SU-DHL-6 (cell line): ENCODE data around the gene GPR155.

Experiments used
- H2AFZ ChIP-seq: fragments of 200-600 bp; sonication (generic); 2 replicates; pipeline ENCODE4 v1.6.1; 2014; ENCODE audit warnings: low read depth, mild to moderate bottlenecking, moderate library complexity, mixed read lengths, antibody characterized with exemption, low read length; ENCODE audit not compliant: severe bottlenecking
- H3F3A ChIP-seq: fragments of 200-600 bp; shearing (Covaris generic); 2 replicates; pipeline ENCODE4 v1.6.0; 2016; ENCODE audit warnings: antibody characterized with exemption, mild to moderate bottlenecking; ENCODE audit not compliant: insufficient read depth
- H3K27ac ChIP-seq: fragments of 200-600 bp; sonication (generic); 2 replicates; pipeline ENCODE4 v1.5.1; 2016; ENCODE audit warnings: low read depth, mild to moderate bottlenecking, low read length, moderate library complexity, mixed read lengths
- H3K27me3 ChIP-seq: fragments of 200-600 bp; sonication (generic), shearing (Covaris generic); 2 replicates; pipeline ENCODE4 v1.6.0; 2014; ENCODE audit warnings: mild to moderate bottlenecking, low read length
- H3K36me3 ChIP-seq: fragments of 200-600 bp; sonication (generic); 2 replicates; pipeline ENCODE4 v1.6.1; 2014; ENCODE audit warnings: mild to moderate bottlenecking, low read length, mixed read lengths
- H3K4me2 ChIP-seq: fragments of 300-600, 200-600 bp; shearing (Covaris generic), sonication (generic); 2 replicates; pipeline ENCODE4 v1.6.0; 2014; ENCODE audit warnings: low read length, low read depth, mild to moderate bottlenecking; ENCODE audit not compliant: poor library complexity, severe bottlenecking
- H3K4me3 ChIP-seq: fragments of 200-600 bp; sonication (generic); 2 replicates; pipeline ENCODE4 v1.5.1; 2014; ENCODE audit warnings: antibody characterized with exemption, low read length, mild to moderate bottlenecking, mixed read lengths; ENCODE audit not compliant: insufficient read depth, poor library complexity, severe bottlenecking
- H3K79me2 ChIP-seq: fragments of 200-600 bp; sonication (generic); 2 replicates; pipeline ENCODE4 v1.6.1; 2014; ENCODE audit warnings: mild to moderate bottlenecking, low read length, moderate library complexity; ENCODE audit not compliant: insufficient read depth
- H3K9ac ChIP-seq: fragments of 200-600 bp; sonication (generic); 2 replicates; pipeline ENCODE4 v1.7.0; 2014; ENCODE audit warnings: mild to moderate bottlenecking, low read length
- H3K9me2 ChIP-seq: fragments of 200-600 bp; sonication (generic); replicated peaks from 2 replicates; pipeline ENCODE4 v1.6.1; 2014; ENCODE audit warnings: low read length; ENCODE audit not compliant: insufficient read depth
- H3K9me3 ChIP-seq: fragments of 200-600 bp; sonication (generic); 2 replicates; pipeline ENCODE4 v1.6.1; 2014; ENCODE audit warnings: low read length, mixed read lengths; ENCODE audit not compliant: insufficient read depth
- H4K20me1 ChIP-seq: fragments of 200-600 bp; sonication (generic); 2 replicates; pipeline ENCODE4 v1.6.1; 2014; ENCODE audit warnings: low read depth, mild to moderate bottlenecking, antibody characterized with exemption, low read length, moderate library complexity, mixed read lengths
- EZH2phosphoT487 ChIP-seq: fragments of 200-600 bp; sonication (generic), shearing (Covaris generic); conservative IDR thresholded peaks from 2 replicates; pipeline ENCODE4 v1.6.1; 2018; ENCODE audit warnings: mild to moderate bottlenecking, antibody characterized with exemption, low read length, moderate library complexity, mixed read lengths
- TF ChIP-seq, protein P1 (sequence below): fragments of 200-600 bp; sonication (generic); IDR thresholded peaks from one replicate; pipeline ENCODE4 v1.5.1; 2017; ENCODE audit warnings: antibody characterized with exemption, mild to moderate bottlenecking, low read length, moderate library complexity; ENCODE audit not compliant: insufficient read depth, poor library complexity, severe bottlenecking

GPR155 gene

DNA sequence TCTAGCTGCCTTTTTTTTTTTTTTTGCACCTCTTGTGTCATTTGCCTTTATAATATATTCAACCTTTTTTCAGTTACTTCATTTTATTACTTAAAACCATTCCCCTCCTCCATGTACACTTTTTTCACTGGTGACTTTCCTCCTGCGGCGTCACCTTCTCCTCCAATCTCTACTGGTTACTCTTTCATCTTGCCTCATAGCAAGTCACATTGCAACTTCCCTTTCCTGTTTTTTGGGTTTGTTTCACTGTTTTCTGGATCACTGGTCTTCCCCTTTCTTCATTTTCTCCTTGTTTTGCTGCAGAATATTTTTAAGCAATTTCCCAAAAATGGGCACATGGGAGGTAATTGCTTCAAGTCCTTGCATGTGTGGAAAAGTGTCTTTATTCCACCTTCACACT, 37.7 kb upstream of the GPR155 start:
- H2AFZ ChIP-seq = no peak overlapping the region
- no peaks in the 10 kb centered on the region for H3F3A ChIP-seq
- H3K9me2 ChIP-seq = no peaks in the 10 kb centered on the region
- H3K4me2 ChIP-seq = no peak overlapping the region
- H3K27ac ChIP-seq = no peak overlapping the region
- no peaks in the 10 kb centered on the region for H3K36me3 ChIP-seq
- H4K20me1 ChIP-seq = no peaks in the 10 kb centered on the region
- no peaks in the 10 kb centered on the region for H3K79me2 ChIP-seq
- no peak for TF ChIP-seq EZH2phosphoT487
- TF ChIP-seq, protein P1, sequence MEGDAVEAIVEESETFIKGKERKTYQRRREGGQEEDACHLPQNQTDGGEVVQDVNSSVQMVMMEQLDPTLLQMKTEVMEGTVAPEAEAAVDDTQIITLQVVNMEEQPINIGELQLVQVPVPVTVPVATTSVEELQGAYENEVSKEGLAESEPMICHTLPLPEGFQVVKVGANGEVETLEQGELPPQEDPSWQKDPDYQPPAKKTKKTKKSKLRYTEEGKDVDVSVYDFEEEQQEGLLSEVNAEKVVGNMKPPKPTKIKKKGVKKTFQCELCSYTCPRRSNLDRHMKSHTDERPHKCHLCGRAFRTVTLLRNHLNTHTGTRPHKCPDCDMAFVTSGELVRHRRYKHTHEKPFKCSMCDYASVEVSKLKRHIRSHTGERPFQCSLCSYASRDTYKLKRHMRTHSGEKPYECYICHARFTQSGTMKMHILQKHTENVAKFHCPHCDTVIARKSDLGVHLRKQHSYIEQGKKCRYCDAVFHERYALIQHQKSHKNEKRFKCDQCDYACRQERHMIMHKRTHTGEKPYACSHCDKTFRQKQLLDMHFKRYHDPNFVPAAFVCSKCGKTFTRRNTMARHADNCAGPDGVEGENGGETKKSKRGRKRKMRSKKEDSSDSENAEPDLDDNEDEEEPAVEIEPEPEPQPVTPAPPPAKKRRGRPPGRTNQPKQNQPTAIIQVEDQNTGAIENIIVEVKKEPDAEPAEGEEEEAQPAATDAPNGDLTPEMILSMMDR = no peak
- H3K9ac ChIP-seq = no peak overlapping the region
- no peak overlapping the region for H3K4me3 ChIP-seq
- H3K9me3 ChIP-seq = no peaks in the 10 kb centered on the region
- no peaks in the 10 kb centered on the region for H3K27me3 ChIP-seq

DNA sequence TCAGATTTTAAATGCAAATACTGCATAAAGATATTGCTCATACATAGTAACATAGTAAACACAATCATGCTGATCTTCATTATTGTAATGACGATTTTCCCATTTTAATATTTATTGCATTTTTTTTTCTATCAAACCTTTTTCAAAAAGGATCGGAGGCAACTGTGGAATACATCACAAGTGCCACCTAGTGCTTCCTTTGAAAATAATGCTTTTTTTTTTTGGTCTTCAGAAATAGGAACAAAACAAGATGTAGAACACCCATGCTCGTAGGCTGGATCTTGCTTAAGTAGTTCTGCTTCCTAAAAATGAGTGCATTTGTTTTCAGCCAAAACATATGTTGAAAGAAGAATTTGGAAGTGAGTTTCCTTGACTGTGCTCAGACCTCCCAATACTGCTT, 35.7 kb upstream of the GPR155 start:
- H3K79me2 ChIP-seq = no peaks in the 10 kb centered on the region
- H3F3A ChIP-seq = no peaks in the 10 kb centered on the region
- TF ChIP-seq, protein P1 = no peak
- TF ChIP-seq EZH2phosphoT487 = no peak
- H3K27me3 ChIP-seq = no peaks in the 10 kb centered on the region
- H3K4me2 ChIP-seq = no peak overlapping the region
- H3K9me2 ChIP-seq = no peaks in the 10 kb centered on the region
- no peaks in the 10 kb centered on the region for H3K36me3 ChIP-seq
- H3K9ac ChIP-seq = no peak overlapping the region
- no peaks in the 10 kb centered on the region for H3K9me3 ChIP-seq
- no peak overlapping the region for H3K27ac ChIP-seq
- no peaks in the 10 kb centered on the region for H4K20me1 ChIP-seq
- no peak overlapping the region for H3K4me3 ChIP-seq
- no peak overlapping the region for H2AFZ ChIP-seq

- Histone ChIP-seq H3K9ac (no peak overlapping the region), H3K27me3 (no peaks in the 10 kb centered on the region), H4K20me1 (no peaks in the 10 kb centered on the region), H3K79me2 (no peaks in the 10 kb centered on the region), H3K27ac (no peak overlapping the region), H3K9me2 (no peaks in the 10 kb centered on the region), H3F3A (no peaks in the 10 kb centered on the region), H2AFZ (no peak overlapping the region), H3K9me3 (no peaks in the 10 kb centered on the region), H3K4me2 (no peak overlapping the region), H3K36me3 (no peaks in the 10 kb centered on the region), H3K4me3 (no peak overlapping the region)
- no peak for TF ChIP-seq EZH2phosphoT487
Observed at GRCh38 chr2:174518395-174518794, 31.6 kb upstream of the GPR155 start.

DNA sequence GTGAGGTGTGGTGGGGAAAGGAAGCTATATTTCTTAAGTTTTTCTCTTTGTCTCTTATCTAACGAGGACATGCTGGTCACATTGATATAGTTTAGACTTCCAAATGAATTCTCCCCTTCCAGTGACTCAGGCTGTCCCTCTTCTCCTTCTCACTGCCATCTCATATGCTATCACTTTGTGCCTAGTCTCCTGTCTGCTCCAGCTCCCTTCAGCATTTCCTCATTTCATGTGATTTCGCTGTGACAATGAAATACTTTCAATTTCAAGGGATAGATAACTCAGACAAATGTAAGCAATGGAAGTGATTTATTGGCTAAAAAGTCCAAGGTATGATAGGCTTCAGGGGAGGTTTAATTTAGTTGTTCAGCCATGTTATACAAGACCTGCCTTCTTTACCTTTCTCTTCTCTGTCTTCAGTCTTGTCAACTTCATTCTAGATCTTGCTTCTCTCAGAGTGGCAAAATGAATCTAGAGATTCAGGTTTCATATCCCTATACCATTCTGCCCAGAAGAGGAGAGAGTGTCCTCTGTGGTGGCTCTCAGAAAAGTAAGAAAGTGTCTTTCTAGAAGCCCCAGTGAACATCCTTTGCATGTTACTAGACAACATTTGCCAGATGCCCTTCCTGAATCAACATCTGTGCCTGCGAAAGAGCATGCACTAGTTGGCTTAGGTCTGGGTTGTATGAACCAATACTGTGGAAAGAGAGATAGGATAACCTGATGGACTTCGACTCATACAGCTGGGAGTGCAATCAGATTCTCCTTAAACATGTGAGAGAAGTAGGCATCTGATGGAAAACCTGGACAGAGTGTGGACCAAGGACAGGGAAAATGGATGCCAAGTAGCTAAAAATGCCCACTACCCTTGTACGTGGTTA, 29.9 kb upstream of the GPR155 start:
- Histone ChIP-seq H3F3A (no peaks in the 10 kb centered on the region), H3K9ac (no peak overlapping the region), H3K4me2 (no peak overlapping the region), H3K27ac (no peak overlapping the region), H4K20me1 (no peaks in the 10 kb centered on the region), H3K9me2 (no peaks in the 10 kb centered on the region), H3K4me3 (no peak overlapping the region), H3K36me3 (no peaks in the 10 kb centered on the region), H3K9me3 (peaks cover 8% of the 10 kb centered on the region), H3K27me3 (no peaks in the 10 kb centered on the region), H3K79me2 (no peaks in the 10 kb centered on the region), H2AFZ (no peak overlapping the region)
- no peak for TF ChIP-seq EZH2phosphoT487
- TF ChIP-seq, protein P1 = no peak
